ENCODE measurements around the gene AQP12A.

DNA sequence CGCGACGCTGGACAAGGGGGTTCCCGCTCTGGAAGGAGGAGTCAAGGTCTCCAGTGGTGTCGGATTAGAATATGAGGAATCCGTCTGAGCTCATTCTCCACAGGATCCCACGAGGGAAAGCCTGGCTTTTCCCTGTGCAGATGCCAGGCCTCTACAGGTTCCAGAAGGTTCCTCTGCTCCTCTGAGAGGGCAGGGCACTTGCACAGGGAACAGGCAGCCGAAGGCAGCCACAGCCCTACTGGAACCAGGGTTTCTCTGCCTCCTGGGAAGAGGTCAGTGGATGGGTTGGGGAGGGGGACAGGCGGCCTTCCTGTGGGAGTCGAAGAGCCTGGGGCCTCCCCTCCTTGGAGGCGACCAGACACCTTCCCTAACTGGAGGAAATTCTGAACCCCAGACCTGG is 1.7 kb upstream of the AQP12A start:
- TF ChIP-seq, protein P1, sequence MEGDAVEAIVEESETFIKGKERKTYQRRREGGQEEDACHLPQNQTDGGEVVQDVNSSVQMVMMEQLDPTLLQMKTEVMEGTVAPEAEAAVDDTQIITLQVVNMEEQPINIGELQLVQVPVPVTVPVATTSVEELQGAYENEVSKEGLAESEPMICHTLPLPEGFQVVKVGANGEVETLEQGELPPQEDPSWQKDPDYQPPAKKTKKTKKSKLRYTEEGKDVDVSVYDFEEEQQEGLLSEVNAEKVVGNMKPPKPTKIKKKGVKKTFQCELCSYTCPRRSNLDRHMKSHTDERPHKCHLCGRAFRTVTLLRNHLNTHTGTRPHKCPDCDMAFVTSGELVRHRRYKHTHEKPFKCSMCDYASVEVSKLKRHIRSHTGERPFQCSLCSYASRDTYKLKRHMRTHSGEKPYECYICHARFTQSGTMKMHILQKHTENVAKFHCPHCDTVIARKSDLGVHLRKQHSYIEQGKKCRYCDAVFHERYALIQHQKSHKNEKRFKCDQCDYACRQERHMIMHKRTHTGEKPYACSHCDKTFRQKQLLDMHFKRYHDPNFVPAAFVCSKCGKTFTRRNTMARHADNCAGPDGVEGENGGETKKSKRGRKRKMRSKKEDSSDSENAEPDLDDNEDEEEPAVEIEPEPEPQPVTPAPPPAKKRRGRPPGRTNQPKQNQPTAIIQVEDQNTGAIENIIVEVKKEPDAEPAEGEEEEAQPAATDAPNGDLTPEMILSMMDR (IDR thresholded peaks at IDR 0.05): no peak
- no peak for TF ChIP-seq POLR2A (IDR thresholded peaks at IDR 0.05)

All from gastroesophageal sphincter (tissue), 3 donors.